Breast epithelium (tissue), 3 donors: ENCODE measurements around the gene SPP1.

ENCODE experiments used
- POLR2A ChIP-seq: fragments of 450-650 bp; IDR thresholded peaks from one replicate; pipeline ENCODE4 v1.6.1; 2016; ENCODE audit warnings: antibody characterized with exemption, mild to moderate bottlenecking, moderate library complexity
- TF ChIP-seq, protein P1 (sequence below), 3 donors: fragments of 450-650 bp; IDR thresholded peaks; one replicate each; pipeline ENCODE4 v1.5.1; 2016 to 2017; ENCODE audit warnings: antibody characterized with exemption in 3 of 3, mild to moderate bottlenecking in 3 of 3, moderate library complexity in 3 of 3

DNA sequence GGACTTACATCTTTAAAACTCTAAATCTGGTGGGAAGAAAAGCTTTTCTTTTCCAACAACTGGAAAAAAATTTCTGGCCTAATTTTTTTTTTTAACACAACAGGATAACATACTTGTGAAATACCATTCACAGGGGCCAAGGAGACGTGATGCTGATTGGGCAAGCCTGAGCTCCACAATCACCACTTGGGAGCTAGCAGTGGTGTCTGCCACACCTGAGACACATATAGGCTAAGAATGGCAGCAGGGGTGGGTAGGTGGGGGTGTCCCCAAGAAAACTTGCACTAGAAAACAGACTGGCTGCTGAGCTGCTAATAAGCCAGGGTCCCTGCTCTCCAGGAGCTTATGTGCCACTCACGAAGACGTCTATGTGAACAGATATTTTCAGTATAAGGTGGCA is 26.4 kb downstream of the SPP1 start:
- TF ChIP-seq, protein P1, sequence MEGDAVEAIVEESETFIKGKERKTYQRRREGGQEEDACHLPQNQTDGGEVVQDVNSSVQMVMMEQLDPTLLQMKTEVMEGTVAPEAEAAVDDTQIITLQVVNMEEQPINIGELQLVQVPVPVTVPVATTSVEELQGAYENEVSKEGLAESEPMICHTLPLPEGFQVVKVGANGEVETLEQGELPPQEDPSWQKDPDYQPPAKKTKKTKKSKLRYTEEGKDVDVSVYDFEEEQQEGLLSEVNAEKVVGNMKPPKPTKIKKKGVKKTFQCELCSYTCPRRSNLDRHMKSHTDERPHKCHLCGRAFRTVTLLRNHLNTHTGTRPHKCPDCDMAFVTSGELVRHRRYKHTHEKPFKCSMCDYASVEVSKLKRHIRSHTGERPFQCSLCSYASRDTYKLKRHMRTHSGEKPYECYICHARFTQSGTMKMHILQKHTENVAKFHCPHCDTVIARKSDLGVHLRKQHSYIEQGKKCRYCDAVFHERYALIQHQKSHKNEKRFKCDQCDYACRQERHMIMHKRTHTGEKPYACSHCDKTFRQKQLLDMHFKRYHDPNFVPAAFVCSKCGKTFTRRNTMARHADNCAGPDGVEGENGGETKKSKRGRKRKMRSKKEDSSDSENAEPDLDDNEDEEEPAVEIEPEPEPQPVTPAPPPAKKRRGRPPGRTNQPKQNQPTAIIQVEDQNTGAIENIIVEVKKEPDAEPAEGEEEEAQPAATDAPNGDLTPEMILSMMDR (IDR thresholded peaks at IDR 0.05) = no peak
- TF ChIP-seq POLR2A = no peak
